ENCODE data around the gene AP4E1. TPM values are rescaled to one million over a fixed set of nuclear protein-coding genes. Genes with fewer than 3 reads are reported as not detected.

The AP4E1 gene
- total RNA-seq, 1 experiment from 2014 or later, result 9.5 TPM

DNA sequence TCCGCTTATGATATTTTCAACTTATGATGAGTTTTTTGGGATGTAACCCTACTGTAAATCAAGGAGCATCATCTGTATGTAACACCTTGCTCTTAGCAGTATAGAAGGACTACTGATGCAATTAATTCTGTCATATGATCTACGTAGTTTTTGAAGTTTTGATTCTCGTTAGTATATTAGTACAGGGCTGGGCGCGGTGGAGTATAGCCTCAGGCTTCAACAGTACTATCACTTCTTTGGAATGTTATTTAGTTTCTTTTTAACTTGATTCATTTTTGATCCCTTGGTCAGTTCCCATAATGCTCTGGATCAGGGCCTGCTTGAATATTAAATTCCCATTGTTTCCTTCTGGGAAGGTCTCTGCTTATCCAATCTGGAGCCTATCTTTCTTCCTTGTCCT lies 23.9 kb upstream of the AP4E1 start:
- Mint-ChIP-seq H3K4me3 (no peak overlapping the region), H3K27ac (no peak overlapping the region), H3K36me3 (no peaks in the 10 kb centered on the region), H3K4me1 (no peaks in the 10 kb centered on the region), H3K27me3 (ENCODE audit: low read depth) (peaks cover 6% of the 10 kb centered on the region), H3K9me3 (no peaks in the 10 kb centered on the region)
- TF ChIP-seq, protein P1, sequence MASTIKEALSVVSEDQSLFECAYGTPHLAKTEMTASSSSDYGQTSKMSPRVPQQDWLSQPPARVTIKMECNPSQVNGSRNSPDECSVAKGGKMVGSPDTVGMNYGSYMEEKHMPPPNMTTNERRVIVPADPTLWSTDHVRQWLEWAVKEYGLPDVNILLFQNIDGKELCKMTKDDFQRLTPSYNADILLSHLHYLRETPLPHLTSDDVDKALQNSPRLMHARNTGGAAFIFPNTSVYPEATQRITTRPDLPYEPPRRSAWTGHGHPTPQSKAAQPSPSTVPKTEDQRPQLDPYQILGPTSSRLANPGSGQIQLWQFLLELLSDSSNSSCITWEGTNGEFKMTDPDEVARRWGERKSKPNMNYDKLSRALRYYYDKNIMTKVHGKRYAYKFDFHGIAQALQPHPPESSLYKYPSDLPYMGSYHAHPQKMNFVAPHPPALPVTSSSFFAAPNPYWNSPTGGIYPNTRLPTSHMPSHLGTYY (CRISPR knock-in tag; IDR thresholded peaks at IDR 0.05), result no peak
- TF ChIP-seq FOXJ3 (CRISPR knock-in tag; IDR thresholded peaks at IDR 0.05; ENCODE audit: borderline replicate concordance), result no peak
- no peak for TF ChIP-seq RORB (CRISPR knock-in tag; IDR thresholded peaks at IDR 0.05)
- TF ChIP-seq HMGA2 (CRISPR knock-in tag; IDR thresholded peaks at IDR 0.05), result no peak
- no peak for TF ChIP-seq NR3C1 (CRISPR knock-in tag; conservative IDR thresholded peaks at IDR 0.05; ENCODE audit: low read depth)
- no peak for TF ChIP-seq PRRX2 (CRISPR knock-in tag; IDR thresholded peaks at IDR 0.05)
- TF ChIP-seq TEAD4 (CRISPR knock-in tag; IDR thresholded peaks at IDR 0.05), result no peak
- TF ChIP-seq, protein P2, sequence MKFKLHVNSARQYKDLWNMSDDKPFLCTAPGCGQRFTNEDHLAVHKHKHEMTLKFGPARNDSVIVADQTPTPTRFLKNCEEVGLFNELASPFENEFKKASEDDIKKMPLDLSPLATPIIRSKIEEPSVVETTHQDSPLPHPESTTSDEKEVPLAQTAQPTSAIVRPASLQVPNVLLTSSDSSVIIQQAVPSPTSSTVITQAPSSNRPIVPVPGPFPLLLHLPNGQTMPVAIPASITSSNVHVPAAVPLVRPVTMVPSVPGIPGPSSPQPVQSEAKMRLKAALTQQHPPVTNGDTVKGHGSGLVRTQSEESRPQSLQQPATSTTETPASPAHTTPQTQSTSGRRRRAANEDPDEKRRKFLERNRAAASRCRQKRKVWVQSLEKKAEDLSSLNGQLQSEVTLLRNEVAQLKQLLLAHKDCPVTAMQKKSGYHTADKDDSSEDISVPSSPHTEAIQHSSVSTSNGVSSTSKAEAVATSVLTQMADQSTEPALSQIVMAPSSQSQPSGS (CRISPR knock-in tag; IDR thresholded peaks at IDR 0.05; ENCODE audit: borderline replicate concordance, low read depth), result no peak
- TF ChIP-seq, protein P3, sequence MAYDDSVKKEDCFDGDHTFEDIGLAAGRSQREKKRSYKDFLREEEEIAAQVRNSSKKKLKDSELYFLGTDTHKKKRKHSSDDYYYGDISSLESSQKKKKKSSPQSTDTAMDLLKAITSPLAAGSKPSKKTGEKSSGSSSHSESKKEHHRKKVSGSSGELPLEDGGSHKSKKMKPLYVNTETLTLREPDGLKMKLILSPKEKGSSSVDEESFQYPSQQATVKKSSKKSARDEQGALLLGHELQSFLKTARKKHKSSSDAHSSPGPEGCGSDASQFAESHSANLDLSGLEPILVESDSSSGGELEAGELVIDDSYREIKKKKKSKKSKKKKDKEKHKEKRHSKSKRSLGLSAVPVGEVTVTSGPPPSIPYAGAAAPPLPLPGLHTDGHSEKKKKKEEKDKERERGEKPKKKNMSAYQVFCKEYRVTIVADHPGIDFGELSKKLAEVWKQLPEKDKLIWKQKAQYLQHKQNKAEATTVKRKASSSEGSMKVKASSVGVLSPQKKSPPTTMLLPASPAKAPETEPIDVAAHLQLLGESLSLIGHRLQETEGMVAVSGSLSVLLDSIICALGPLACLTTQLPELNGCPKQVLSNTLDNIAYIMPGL (CRISPR knock-in tag; IDR thresholded peaks at IDR 0.05), result no peak
- TF ChIP-seq, protein P4, sequence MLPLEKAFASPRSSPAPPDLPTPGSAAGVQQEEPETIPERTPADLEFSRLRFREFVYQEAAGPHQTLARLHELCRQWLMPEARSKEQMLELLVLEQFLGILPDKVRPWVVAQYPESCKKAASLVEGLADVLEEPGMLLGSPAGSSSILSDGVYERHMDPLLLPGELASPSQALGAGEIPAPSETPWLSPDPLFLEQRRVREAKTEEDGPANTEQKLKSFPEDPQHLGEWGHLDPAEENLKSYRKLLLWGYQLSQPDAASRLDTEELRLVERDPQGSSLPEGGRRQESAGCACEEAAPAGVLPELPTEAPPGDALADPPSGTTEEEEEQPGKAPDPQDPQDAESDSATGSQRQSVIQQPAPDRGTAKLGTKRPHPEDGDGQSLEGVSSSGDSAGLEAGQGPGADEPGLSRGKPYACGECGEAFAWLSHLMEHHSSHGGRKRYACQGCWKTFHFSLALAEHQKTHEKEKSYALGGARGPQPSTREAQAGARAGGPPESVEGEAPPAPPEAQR (CRISPR knock-in tag; IDR thresholded peaks at IDR 0.05), result no peak
- TF ChIP-seq, protein P5, sequence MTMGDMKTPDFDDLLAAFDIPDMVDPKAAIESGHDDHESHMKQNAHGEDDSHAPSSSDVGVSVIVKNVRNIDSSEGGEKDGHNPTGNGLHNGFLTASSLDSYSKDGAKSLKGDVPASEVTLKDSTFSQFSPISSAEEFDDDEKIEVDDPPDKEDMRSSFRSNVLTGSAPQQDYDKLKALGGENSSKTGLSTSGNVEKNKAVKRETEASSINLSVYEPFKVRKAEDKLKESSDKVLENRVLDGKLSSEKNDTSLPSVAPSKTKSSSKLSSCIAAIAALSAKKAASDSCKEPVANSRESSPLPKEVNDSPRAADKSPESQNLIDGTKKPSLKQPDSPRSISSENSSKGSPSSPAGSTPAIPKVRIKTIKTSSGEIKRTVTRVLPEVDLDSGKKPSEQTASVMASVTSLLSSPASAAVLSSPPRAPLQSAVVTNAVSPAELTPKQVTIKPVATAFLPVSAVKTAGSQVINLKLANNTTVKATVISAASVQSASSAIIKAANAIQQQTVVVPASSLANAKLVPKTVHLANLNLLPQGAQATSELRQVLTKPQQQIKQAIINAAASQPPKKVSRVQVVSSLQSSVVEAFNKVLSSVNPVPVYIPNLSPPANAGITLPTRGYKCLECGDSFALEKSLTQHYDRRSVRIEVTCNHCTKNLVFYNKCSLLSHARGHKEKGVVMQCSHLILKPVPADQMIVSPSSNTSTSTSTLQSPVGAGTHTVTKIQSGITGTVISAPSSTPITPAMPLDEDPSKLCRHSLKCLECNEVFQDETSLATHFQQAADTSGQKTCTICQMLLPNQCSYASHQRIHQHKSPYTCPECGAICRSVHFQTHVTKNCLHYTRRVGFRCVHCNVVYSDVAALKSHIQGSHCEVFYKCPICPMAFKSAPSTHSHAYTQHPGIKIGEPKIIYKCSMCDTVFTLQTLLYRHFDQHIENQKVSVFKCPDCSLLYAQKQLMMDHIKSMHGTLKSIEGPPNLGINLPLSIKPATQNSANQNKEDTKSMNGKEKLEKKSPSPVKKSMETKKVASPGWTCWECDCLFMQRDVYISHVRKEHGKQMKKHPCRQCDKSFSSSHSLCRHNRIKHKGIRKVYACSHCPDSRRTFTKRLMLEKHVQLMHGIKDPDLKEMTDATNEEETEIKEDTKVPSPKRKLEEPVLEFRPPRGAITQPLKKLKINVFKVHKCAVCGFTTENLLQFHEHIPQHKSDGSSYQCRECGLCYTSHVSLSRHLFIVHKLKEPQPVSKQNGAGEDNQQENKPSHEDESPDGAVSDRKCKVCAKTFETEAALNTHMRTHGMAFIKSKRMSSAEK (CRISPR knock-in tag; IDR thresholded peaks at IDR 0.05; ENCODE audit: borderline replicate concordance), result no peak
- ATAC-seq (no peak), DNase-seq (ENCODE audit: low spot score) (no peak)
- POLR2A ChIA-PET, result interaction anchor here (0.5 kb wide), 1 partner anchor 43 kb away, joined by 3 read pairs; no protein-coding TSS in a partner anchor
- CTCF ChIA-PET, result interaction anchor here (0.9 to 1.1 kb wide), 2 partner anchors 36 to 193 kb away, joined by 3 to 6 read pairs; no protein-coding TSS in a partner anchor

DNA sequence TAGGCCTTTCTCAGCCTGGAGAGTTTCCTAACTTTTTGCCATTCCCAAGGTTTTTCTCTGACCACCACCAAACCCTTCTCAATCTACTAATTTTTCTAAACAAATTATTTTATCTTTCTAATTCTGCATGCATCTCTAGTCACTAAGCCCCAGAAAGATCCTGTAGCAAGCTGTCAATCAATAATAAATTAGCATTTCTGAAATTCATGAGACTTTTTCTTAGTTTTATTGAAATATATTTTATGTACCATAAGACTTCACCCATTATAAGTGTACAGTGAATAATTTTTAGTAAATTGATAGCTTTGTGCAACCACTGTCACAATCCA lies 22.4 kb upstream of the AP4E1 start:
- no peak overlapping the region for H3K27ac Mint-ChIP-seq
- TF ChIP-seq FOXJ3 (CRISPR knock-in tag; IDR thresholded peaks at IDR 0.05; ENCODE audit: borderline replicate concordance), result no peak
- TF ChIP-seq, protein P3 (CRISPR knock-in tag; IDR thresholded peaks at IDR 0.05), result no peak
- no peak for TF ChIP-seq ETV6 (CRISPR knock-in tag; IDR thresholded peaks at IDR 0.05)
- H3K9me3 Mint-ChIP-seq, result peaks cover 9% of the 10 kb centered on the region
- peaks cover 8% of the 10 kb centered on the region for H3K36me3 Mint-ChIP-seq
- H3K4me1 Mint-ChIP-seq, result no peaks in the 10 kb centered on the region
- ATAC-seq (no peak), DNase-seq (ENCODE audit: low spot score) (no peak)
- CTCF ChIA-PET, result interaction anchor here (0.9 to 1.1 kb wide), 2 partner anchors 247 to 281 kb away, joined by 3 read pairs; no protein-coding TSS in a partner anchor
- no peak overlapping the region for H3K4me3 Mint-ChIP-seq
- H3K27me3 Mint-ChIP-seq (ENCODE audit: low read depth), result peaks cover 8% of the 10 kb centered on the region
- POLR2A ChIA-PET, result no interaction called here
